ENCODE results near the gene COA8. TPM values are rescaled to one million over a fixed set of nuclear protein-coding genes. Genes with fewer than 3 reads are reported as not detected.
A peak's percentile ranks its signal among the peaks of the same experiment; 100 is the strongest.

The COA8 gene
- total and polyA plus RNA-seq, 2 of the 8 experiments (the other 6 are each of a cell fraction or from before 2014, with no cell fraction given) = 7.1 to 35.5 TPM

GRCh38 chr14:103526247-103526913, 36.4 kb upstream of the COA8 start:
- no peak overlapping the region for H3K23ac ChIP-seq (ENCODE audit: insufficient read length)
- no peak overlapping the region for H3K14ac ChIP-seq (ENCODE audit: insufficient read length)
- H4K91ac ChIP-seq (replicated peaks; ENCODE audit: insufficient read length, low read length) = no peak overlapping the region
- no peak overlapping the region for H2BK120ac ChIP-seq (replicated peaks; ENCODE audit: low read depth, low read length)
- H3K36me3 ChIP-seq (ENCODE audit: control insufficient read depth in 2 of 4, insufficient read depth in 4 of 4, low read length in 3 of 4) = no peaks in the 10 kb centered on the region; a peak in 1 of 8 replicates
- no peak overlapping the region for H3K4me2 ChIP-seq (ENCODE audit: insufficient read depth in 1 of 2, low read depth in 2 of 2, low read length in 2 of 2)
- CTCF ChIA-PET (ENCODE audit: partially characterized antibody) = interaction anchor here (12.5 to 28.8 kb wide), 2 partner anchors 17 to 20 kb away, joined by 230 to 921 read pairs; partner anchors contain the start of gene CKB
- H3K4me1 ChIP-seq (replicated peaks in 1 of 4; ENCODE audit: control insufficient read depth in 3 of 4, insufficient read depth in 4 of 4, low read length in 3 of 4) = peaks cover 0 to 16% (median 14%) of the 10 kb centered on the region in 4 experiments; a peak in 6 of 7 replicates
- no peaks in the 10 kb centered on the region for H3K9me3 ChIP-seq (ENCODE audit: insufficient read depth in 2 of 2, low read depth in 1 of 2, low read length in 1 of 2)
- peaks cover 3 to 23% (median 13%) of the 10 kb centered on the region in 4 experiments for H3K27me3 ChIP-seq (replicated peaks in 1 of 4; ENCODE audit: control insufficient read depth in 3 of 4, extremely low read depth in 1 of 4, insufficient read depth in 3 of 4, low read length in 3 of 4)
- no peak overlapping the region for H2AFZ ChIP-seq (ENCODE audit: low read length)
- no peak overlapping the region for H2BK15ac ChIP-seq (ENCODE audit: low read length)
- H2AK5ac ChIP-seq (ENCODE audit: low read depth, low read length) = peak overlapping the region; percentile 53; the same call in 1 of the 2 replicates
- peaks cover 5 to 23% of the 10 kb centered on the region in 2 experiments; a peak in 3 of 4 replicates for H3K79me2 ChIP-seq (ENCODE audit: control insufficient read depth in 1 of 2, insufficient read depth in 2 of 2, low read length in 2 of 2)
- 0 out of 2 replicates have a peak overlapping the region, but pooled peaks have one; percentile 27 for H2BK12ac ChIP-seq (ENCODE audit: low read depth, low read length)
- H3K27ac ChIP-seq (ENCODE audit: low read depth, low read length) = no peak overlapping the region
- WGBS, 2 experiments (ENCODE audit: extremely low coverage in 1 of 2, insufficient coverage in 1 of 2, insufficient read length in 1 of 2, insufficient replicate concordance in 2 of 2, low coverage in 1 of 2, low lambda C conversion rate in 2 of 2, missing lambda C conversion rate in 1 of 2) = 81% methylated on average over 8 of the region's 8 CpGs; no CpG with 5 or more reads in 1 of the 2 experiments
- no peak overlapping the region for H2BK5ac ChIP-seq (ENCODE audit: low read depth, low read length)
- H4K8ac ChIP-seq (ENCODE audit: extremely low read depth, insufficient read depth, low read length) = peak overlapping the region; percentile 35; the same call in 1 of the 2 replicates
- H3K4ac ChIP-seq (replicated peaks; ENCODE audit: insufficient read length, low read depth, low read length) = no peak overlapping the region
- H3K23me2 ChIP-seq (ENCODE audit: low read depth, low read length) = peaks cover 16% of the 10 kb centered on the region; the same call in 1 of the 2 replicates
- no peak overlapping the region for H3K56ac ChIP-seq (replicated peaks; ENCODE audit: insufficient read length, low read depth, low read length)
- no peak overlapping the region for H4K5ac ChIP-seq (ENCODE audit: insufficient read length, low read depth, low read length)
- H2BK20ac ChIP-seq (ENCODE audit: low read length) = no peak overlapping the region
- POLR2A ChIA-PET (ENCODE audit: partially characterized antibody) = interaction anchor here (9.6 to 29.8 kb wide), 2 partner anchors 8 to 14 kb away, joined by 140 to 844 read pairs; partner anchors contain the start of gene CKB
- no peak for TF ChIP-seq KDM4A (IDR thresholded peaks at IDR 0.05; ENCODE audit: low read depth, low read length, severe bottlenecking)
- peaks cover 18% of the 10 kb centered on the region for H3K79me1 ChIP-seq (ENCODE audit: low read depth, low read length)
- no peak for FAIRE-seq
- DNase-seq (ENCODE audit: low read depth in 1 of 2, low spot score in 2 of 2) = no peak
- H3K18ac ChIP-seq (ENCODE audit: extremely low read depth, low read length) = no peak overlapping the region
- no peak overlapping the region for H3K4me3 ChIP-seq (ENCODE audit: extremely low read depth in 1 of 4, insufficient read depth in 2 of 4, low read depth in 3 of 4, low read length in 4 of 4)
- no peak overlapping the region for H3K9ac ChIP-seq (replicated peaks in 1 of 4; ENCODE audit: extremely low read depth in 1 of 4, low read depth in 3 of 4, low read length in 3 of 4)
- peaks cover 5 to 20% of the 10 kb centered on the region in 2 experiments for H4K20me1 ChIP-seq (replicated peaks in 1 of 2; ENCODE audit: control insufficient read depth in 1 of 2, insufficient read depth in 2 of 2, low read length in 2 of 2)

Measured in H1 (cell line).